ENCODE data around the gene SLC12A4. TPM values are rescaled to one million over a fixed set of nuclear protein-coding genes. Genes with fewer than 3 reads are reported as not detected.

Gene SLC12A4
- total and polyA plus RNA-seq, 2 of the 13 experiments (the other 11 are each of a cell fraction or from before 2014, with no cell fraction given): 65.1 to 84.3 TPM

DNA sequence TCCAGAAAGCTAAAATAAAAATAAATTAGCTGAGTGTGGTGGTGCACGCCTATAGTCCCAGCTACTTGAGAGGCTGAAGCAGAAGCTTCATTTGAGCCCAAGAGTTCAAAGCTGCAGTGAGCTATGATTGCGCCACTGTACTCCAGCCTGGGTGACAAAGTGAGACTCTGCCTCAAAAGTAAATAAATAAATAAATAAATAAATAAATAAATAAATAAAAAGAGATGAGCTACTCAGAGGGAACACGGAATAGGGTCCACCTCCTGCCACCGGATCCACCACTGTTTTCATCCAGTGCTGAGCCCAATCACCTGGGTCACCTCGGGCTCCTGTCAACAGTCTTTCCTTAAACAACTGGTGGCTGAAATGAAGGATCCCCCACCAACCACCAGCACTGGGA lies 18.5 kb upstream of the SLC12A4 start (continued):
- TF ChIP-seq, protein P1, sequence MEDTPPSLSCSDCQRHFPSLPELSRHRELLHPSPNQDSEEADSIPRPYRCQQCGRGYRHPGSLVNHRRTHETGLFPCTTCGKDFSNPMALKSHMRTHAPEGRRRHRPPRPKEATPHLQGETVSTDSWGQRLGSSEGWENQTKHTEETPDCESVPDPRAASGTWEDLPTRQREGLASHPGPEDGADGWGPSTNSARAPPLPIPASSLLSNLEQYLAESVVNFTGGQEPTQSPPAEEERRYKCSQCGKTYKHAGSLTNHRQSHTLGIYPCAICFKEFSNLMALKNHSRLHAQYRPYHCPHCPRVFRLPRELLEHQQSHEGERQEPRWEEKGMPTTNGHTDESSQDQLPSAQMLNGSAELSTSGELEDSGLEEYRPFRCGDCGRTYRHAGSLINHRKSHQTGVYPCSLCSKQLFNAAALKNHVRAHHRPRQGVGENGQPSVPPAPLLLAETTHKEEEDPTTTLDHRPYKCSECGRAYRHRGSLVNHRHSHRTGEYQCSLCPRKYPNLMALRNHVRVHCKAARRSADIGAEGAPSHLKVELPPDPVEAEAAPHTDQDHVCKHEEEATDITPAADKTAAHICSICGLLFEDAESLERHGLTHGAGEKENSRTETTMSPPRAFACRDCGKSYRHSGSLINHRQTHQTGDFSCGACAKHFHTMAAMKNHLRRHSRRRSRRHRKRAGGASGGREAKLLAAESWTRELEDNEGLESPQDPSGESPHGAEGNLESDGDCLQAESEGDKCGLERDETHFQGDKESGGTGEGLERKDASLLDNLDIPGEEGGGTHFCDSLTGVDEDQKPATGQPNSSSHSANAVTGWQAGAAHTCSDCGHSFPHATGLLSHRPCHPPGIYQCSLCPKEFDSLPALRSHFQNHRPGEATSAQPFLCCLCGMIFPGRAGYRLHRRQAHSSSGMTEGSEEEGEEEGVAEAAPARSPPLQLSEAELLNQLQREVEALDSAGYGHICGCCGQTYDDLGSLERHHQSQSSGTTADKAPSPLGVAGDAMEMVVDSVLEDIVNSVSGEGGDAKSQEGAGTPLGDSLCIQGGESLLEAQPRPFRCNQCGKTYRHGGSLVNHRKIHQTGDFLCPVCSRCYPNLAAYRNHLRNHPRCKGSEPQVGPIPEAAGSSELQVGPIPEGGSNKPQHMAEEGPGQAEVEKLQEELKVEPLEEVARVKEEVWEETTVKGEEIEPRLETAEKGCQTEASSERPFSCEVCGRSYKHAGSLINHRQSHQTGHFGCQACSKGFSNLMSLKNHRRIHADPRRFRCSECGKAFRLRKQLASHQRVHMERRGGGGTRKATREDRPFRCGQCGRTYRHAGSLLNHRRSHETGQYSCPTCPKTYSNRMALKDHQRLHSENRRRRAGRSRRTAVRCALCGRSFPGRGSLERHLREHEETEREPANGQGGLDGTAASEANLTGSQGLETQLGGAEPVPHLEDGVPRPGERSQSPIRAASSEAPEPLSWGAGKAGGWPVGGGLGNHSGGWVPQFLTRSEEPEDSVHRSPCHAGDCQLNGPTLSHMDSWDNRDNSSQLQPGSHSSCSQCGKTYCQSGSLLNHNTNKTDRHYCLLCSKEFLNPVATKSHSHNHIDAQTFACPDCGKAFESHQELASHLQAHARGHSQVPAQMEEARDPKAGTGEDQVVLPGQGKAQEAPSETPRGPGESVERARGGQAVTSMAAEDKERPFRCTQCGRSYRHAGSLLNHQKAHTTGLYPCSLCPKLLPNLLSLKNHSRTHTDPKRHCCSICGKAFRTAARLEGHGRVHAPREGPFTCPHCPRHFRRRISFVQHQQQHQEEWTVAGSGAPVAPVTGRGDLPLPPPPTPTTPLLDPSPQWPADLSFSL (CRISPR knock-in tag; IDR thresholded peaks at IDR 0.05): no peak

DNA sequence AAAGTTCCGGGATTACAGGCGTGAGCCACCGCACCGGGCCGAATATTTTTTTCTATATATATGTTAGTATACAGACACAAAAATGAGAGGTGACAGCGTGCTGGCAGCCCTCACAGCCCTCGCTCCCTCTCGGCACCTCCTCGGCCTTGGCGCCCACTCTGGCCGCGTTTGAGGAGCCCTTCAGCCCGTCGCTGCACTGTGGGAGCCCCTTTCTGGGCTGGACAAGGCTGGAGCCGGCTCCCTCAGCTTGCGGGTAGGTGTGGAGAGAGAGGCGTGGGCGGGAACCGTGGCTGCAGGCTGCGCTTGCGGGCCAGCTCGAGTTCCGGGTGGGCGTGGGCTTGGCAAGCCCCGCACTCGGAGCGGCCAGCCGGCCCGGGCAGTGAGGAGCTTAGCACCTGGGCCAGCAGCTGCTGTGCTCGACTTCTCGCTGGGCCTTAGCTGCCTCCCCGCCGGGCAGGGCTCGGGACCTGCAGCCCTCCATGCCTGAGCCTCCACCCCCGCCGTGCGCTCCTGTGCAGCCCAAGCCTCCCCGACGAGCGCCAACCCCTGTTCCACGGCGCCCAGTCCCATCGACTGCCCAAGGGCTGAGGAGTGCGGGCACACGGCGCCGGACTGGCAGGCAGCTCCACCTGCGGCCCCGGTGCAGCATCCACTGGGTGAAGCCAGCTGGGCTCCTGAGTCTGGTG lies 13.7 kb upstream of the SLC12A4 start:
- Histone ChIP-seq H2AFZ (ENCODE audit: low read length) (no peak overlapping the region), H3K4me1 (ENCODE audit: insufficient read depth, low read length) (peaks cover 47% of the 10 kb centered on the region)
- CTCF ChIA-PET (ENCODE audit: low intra/inter-chr PET ratio, low total read pairs): no interaction called here

More for the DNA sequence above, 13.7 kb upstream of the SLC12A4 start:
- H3K36me3 ChIP-seq (replicated peaks in 1 of 2; ENCODE audit: control insufficient read depth in 1 of 2, insufficient read depth in 2 of 2, low read length in 2 of 2): no peaks in the 10 kb centered on the region
- no peak overlapping the region for H3K9ac ChIP-seq (ENCODE audit: insufficient read depth, low read depth, low read length)
- intact Hi-C loops (cut with micrococcal nuclease; ENCODE audit: unreplicated experiment) (no loop called here), in situ Hi-C loops (cut with HindIII; ENCODE audit: extremely low pct_ligation_motif_present, low pct_unique_long_range_greater_than_20kb) (no loop called here)
- no peaks in the 10 kb centered on the region for H4K20me1 ChIP-seq (ENCODE audit: insufficient read depth, low read length)
- no peaks in the 10 kb centered on the region for H3K9me3 ChIP-seq (ENCODE audit: low read length)
- 86% methylated on average over 42 of the region's 49 CpGs for WGBS (ENCODE audit: low lambda C conversion rate)
- ATAC-seq (no peak), FAIRE-seq (no peak), DNase-seq (ENCODE audit: low spot score) (no peak)
- H3K27ac ChIP-seq (ENCODE audit: extremely low read length, insufficient read depth, low read length): no peak overlapping the region
- TF ChIP-seq, protein P2, sequence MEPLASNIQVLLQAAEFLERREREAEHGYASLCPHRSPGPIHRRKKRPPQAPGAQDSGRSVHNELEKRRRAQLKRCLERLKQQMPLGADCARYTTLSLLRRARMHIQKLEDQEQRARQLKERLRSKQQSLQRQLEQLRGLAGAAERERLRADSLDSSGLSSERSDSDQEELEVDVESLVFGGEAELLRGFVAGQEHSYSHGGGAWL (CRISPR knock-in tag; IDR thresholded peaks at IDR 0.05): 0 out of 2 replicates have a peak, but pooled peaks have one; percentile 12
- TF ChIP-seq ZBTB38 (CRISPR knock-in tag; IDR thresholded peaks at IDR 0.05) (0 out of 2 replicates have a peak, but pooled peaks have one; percentile 14), SSRP1 (CRISPR knock-in tag; IDR thresholded peaks at IDR 0.05) (no peak), GABPB1 (CRISPR knock-in tag; IDR thresholded peaks at IDR 0.05) (peak; percentile 29; the same call in 1 of the 2 replicates), GABPA (IDR thresholded peaks at IDR 0.05; ENCODE audit: low read depth, low read length) (no peak), GABPA (CRISPR knock-in tag; IDR thresholded peaks at IDR 0.05; ENCODE audit: low read depth) (no peak), KDM5A (IDR thresholded peaks at IDR 0.05; ENCODE audit: borderline replicate concordance, low read length) (no peak), ZFYVE20 (CRISPR knock-in tag; IDR thresholded peaks at IDR 0.05; ENCODE audit: borderline replicate concordance, low read depth) (no peak), SRSF1 (optimal IDR thresholded peaks at IDR 0.05; ENCODE audit: low read depth, low read length) (no peak), ZFP90 (CRISPR knock-in tag; IDR thresholded peaks at IDR 0.05; ENCODE audit: borderline replicate concordance) (no peak)
- TF ChIP-seq, protein P3, sequence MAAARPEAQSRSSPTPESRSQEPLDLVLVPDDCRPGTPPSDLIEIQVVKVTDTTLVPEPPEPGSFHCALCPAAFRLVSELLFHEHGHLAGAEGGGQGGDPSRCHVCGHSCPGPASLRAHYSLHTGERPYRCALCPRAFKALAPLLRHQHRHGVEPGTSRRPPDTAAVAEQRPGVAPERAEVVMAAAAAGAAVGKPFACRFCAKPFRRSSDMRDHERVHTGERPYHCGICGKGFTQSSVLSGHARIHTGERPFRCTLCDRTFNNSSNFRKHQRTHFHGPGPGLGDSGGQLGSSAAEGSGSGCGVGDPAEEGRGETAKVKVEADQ (CRISPR knock-in tag; IDR thresholded peaks at IDR 0.05; ENCODE audit: borderline replicate concordance): no peak
- H3K4me3 ChIP-seq (replicated peaks in 1 of 3; ENCODE audit: insufficient read depth in 1 of 3, low read depth in 2 of 3, low read length in 3 of 3): no peak overlapping the region
- no peak overlapping the region for H3K4me2 ChIP-seq (ENCODE audit: low read depth, low read length)
- no TSS peak for BruUV-seq (replicated peaks)
- H3K79me2 ChIP-seq (ENCODE audit: insufficient read depth, low read length): no peaks in the 10 kb centered on the region
- POLR2A ChIA-PET: interaction anchor here (1.2 to 3.8 kb wide), 9 partner anchors 9 to 70 kb away, joined by 3 to 17 read pairs (median 8); partner anchors contain the start of genes DDX28, DPEP2, DUS2 and LCAT
- H3K27me3 ChIP-seq (ENCODE audit: control insufficient read depth in 1 of 2, insufficient read depth in 2 of 2, low read length in 2 of 2): peaks cover 0 to 14% of the 10 kb centered on the region in 2 experiments; a peak in 3 of 5 replicates
